A549 (cell line): ENCODE data around the gene PTPRG. TPM values are rescaled to one million over a fixed set of nuclear protein-coding genes. Genes with fewer than 3 reads are reported as not detected.

Experiments used
- ATAC-seq, 2 experiments: fragments of 200-7000 bp in 1 of 2; fragments of >200 bp in 1 of 2; cut with Nextera tagmentation in 1 of 2; cut with Tn5 transposase in 1 of 2; 3 replicates each; pipeline versions ENCODE4 v1.8.0 to v1.9.1; 2018 to 2020; ENCODE audit warnings: mild to moderate bottlenecking in 1 of 2, moderate library complexity in 1 of 2
- CTCF ChIA-PET: fragments of 300-600 bp; sonication (Branson Sonifier 250); formaldehyde crosslinking; extraction: SDS; loops from one replicate; lab custom pipeline; 2021; ENCODE audit warnings: antibody characterized with exemption, inconsistent platforms; lab: Yijun Ruan, JAX
- POLR2A ChIA-PET: fragments of 350-600 bp; formaldehyde crosslinking; extraction: SDS; loops from one replicate; lab custom pipeline; 2021; ENCODE audit warnings: antibody characterized with exemption, inconsistent platforms; lab: Yijun Ruan, JAX
- DNase-seq, 2 experiments: peaks; one replicate each; pipeline versions ENCODE4 v3.0.0 to v3.0.0-alpha.2; 2011 to 2016; ENCODE audit warnings: low read depth in 1 of 2, low spot score in 1 of 2
- FAIRE-seq: peaks from 2 replicates; lab custom pipeline; 2011; peaks lifted over from hg19 to GRCh38; lab: Jason Lieb, UNC
- H3K27ac ChIP-seq, 2 experiments: fragments of >200 bp; sonication (Bioruptor Twin); formaldehyde crosslinking; 3 replicates each; pipeline ENCODE4 v1.5.1; 2016 to 2017
- H3K4me1 ChIP-seq: fragments of >200 bp; sonication (Bioruptor Twin); formaldehyde crosslinking; 3 replicates; pipeline ENCODE4 v1.6.1; 2016
- H3K4me2 ChIP-seq: fragments of >200 bp; sonication (Bioruptor Twin); formaldehyde crosslinking; 3 replicates; pipeline ENCODE4 v1.6.1; 2016
- H3K4me3 ChIP-seq: fragments of >200 bp; sonication (Bioruptor Twin); formaldehyde crosslinking; 3 replicates; pipeline ENCODE4 v1.5.1; 2016
- H3K9me3 ChIP-seq: fragments of >200 bp; sonication (Bioruptor Twin); formaldehyde crosslinking; 3 replicates; pipeline ENCODE4 v1.6.1; 2016
- CBX8 ChIP-seq: fragments of 200-600 bp; sonication (generic); IDR thresholded peaks from 2 replicates; pipeline ENCODE4 v1.6.1; 2016
- CEBPB ChIP-seq, 2 experiments: fragments of >200 bp in 1 of 2; sonication (Bioruptor Twin) in 1 of 2; formaldehyde crosslinking in 1 of 2; IDR thresholded peaks; 2 replicates each; pipeline ENCODE4 v1.6.1; 2012 to 2016
- CHD4 ChIP-seq: fragments of 200-600 bp; sonication (generic); IDR thresholded peaks from 2 replicates; pipeline ENCODE4 v1.6.1; 2016; ENCODE audit warnings: antibody characterized with exemption, mild to moderate bottlenecking, borderline replicate concordance
- EHF ChIP-seq: fragments of 250-450 bp; sonication (Bioruptor Pico); IDR thresholded peaks from 2 replicates; pipeline ENCODE4 v1.5.0; 2020; ENCODE audit warnings: mild to moderate bottlenecking
- EP300 ChIP-seq, 2 experiments: fragments of >200 bp; sonication (Bioruptor Twin); formaldehyde crosslinking; IDR thresholded peaks; 2 replicates in 1 of 2; 3 replicates in 1 of 2; pipeline ENCODE4 v1.6.1; 2016 to 2017
- ESRRA ChIP-seq: fragments of 150-350 bp; IDR thresholded peaks from 2 replicates; pipeline ENCODE4 v1.6.1; 2014; ENCODE audit warnings: mild to moderate bottlenecking, low read length, borderline replicate concordance
- FOSL2 ChIP-seq, 2 experiments: fragments of 450-650 bp in 1 of 2; fragments of >200 bp in 1 of 2; sonication (Bioruptor Twin) in 1 of 2; formaldehyde crosslinking; IDR thresholded peaks; 2 replicates each; pipeline versions ENCODE4 v1.5.0 to v1.6.1; 2016 to 2020; ENCODE audit warnings: mild to moderate bottlenecking in 1 of 2, moderate library complexity in 1 of 2
- FOXS1 ChIP-seq: fragments of 250-450 bp; sonication (Bioruptor Pico); IDR thresholded peaks from 2 replicates; pipeline ENCODE4 v1.5.0; 2020; ENCODE audit warnings: mild to moderate bottlenecking, moderate library complexity
- HDAC2 ChIP-seq: fragments of 200-600 bp; sonication (generic); IDR thresholded peaks from 2 replicates; pipeline ENCODE4 v1.6.1; 2016
- HOXA7 ChIP-seq: fragments of 250-450 bp; sonication (Bioruptor Pico); IDR thresholded peaks from 2 replicates; pipeline ENCODE4 v1.5.0; 2020; ENCODE audit warnings: mild to moderate bottlenecking, moderate library complexity
- HOXB5 ChIP-seq: fragments of 250-450 bp; sonication (Bioruptor Pico); IDR thresholded peaks from 2 replicates; pipeline ENCODE4 v1.5.0; 2020; ENCODE audit warnings: mild to moderate bottlenecking, moderate library complexity
- JUNB ChIP-seq: fragments of >200 bp; sonication (Bioruptor Twin); formaldehyde crosslinking; IDR thresholded peaks from 2 replicates; pipeline ENCODE4 v1.6.1; 2016
- KDM5A ChIP-seq: fragments of 200-600 bp; sonication (generic); IDR thresholded peaks from 2 replicates; pipeline ENCODE4 v1.6.1; 2016; ENCODE audit warnings: antibody characterized with exemption, mild to moderate bottlenecking
- MAFK ChIP-seq: fragments of 450-650 bp; IDR thresholded peaks from 2 replicates; pipeline ENCODE4 v1.6.1; 2014; ENCODE audit not compliant: partially characterized antibody
- MAZ ChIP-seq: fragments of 150-350 bp; IDR thresholded peaks from 2 replicates; pipeline ENCODE4 v1.6.1; 2014; ENCODE audit warnings: antibody characterized with exemption, low read depth, low read length, borderline replicate concordance
- MYC ChIP-seq: IDR thresholded peaks from 2 replicates; pipeline ENCODE4 v1.6.1; 2012; ENCODE audit warnings: mild to moderate bottlenecking, inconsistent platforms, low read length, improper control_type of control experiment, borderline replicate concordance
- PHF8 ChIP-seq: fragments of 200-600 bp; sonication (generic); IDR thresholded peaks from 2 replicates; pipeline ENCODE4 v1.6.1; 2016; ENCODE audit warnings: low read depth, mild to moderate bottlenecking, antibody characterized with exemption, moderate library complexity, borderline replicate concordance
- POLR2AphosphoS2 ChIP-seq: conservative IDR thresholded peaks from 2 replicates; pipeline ENCODE4 v1.6.1; 2012; ENCODE audit warnings: low read length, improper control_type of control experiment, inconsistent platforms
- RAD21 ChIP-seq, 2 experiments: fragments of >200 bp in 1 of 2; sonication (Bioruptor Twin) in 1 of 2; formaldehyde crosslinking in 1 of 2; IDR thresholded peaks in 1 of 2; conservative IDR thresholded peaks in 1 of 2; 2 replicates in 1 of 2; 3 replicates in 1 of 2; pipeline ENCODE4 v1.6.1; 2012 to 2018; ENCODE audit warnings: inconsistent platforms in 1 of 2
- RARB ChIP-seq: fragments of 250-450 bp; sonication (Bioruptor Pico); IDR thresholded peaks from 2 replicates; pipeline ENCODE4 v1.8.0; 2021; ENCODE audit warnings: mild to moderate bottlenecking, moderate library complexity
- ZC3H11A ChIP-seq: fragments of 450-650 bp; IDR thresholded peaks from 2 replicates; pipeline ENCODE4 v1.6.1; 2014; ENCODE audit warnings: antibody characterized with exemption, mild to moderate bottlenecking
- ZFP36 ChIP-seq: fragments of 450-650 bp; IDR thresholded peaks from 2 replicates; pipeline ENCODE4 v1.6.1; 2014; ENCODE audit warnings: borderline replicate concordance; ENCODE audit not compliant: partially characterized antibody
- ZNF302 ChIP-seq: fragments of 250-450 bp; sonication (Bioruptor Pico); IDR thresholded peaks from 2 replicates; pipeline ENCODE4 v1.9.0; 2021; ENCODE audit warnings: inconsistent platforms, mild to moderate bottlenecking, moderate library complexity
- ZSCAN20 ChIP-seq: fragments of 250-450 bp; sonication (Bioruptor Pico); IDR thresholded peaks from 2 replicates; pipeline ENCODE4 v1.8.0; 2022; ENCODE audit warnings: mild to moderate bottlenecking, moderate library complexity
- WGBS: methylation state at CpG from one replicate; pipeline ENCODE4 v1.1.6; 2017; ENCODE audit errors: missing lambda C conversion rate; 5-methylcytosine and 5-hydroxymethylcytosine counted together
- polyA plus RNA-seq, 4 experiments: library from polyadenylated mRNA; depleted of rRNA in 3 of 4; stranded (reverse); fragments of >200 nt; fragmentation: RNase III in 1 of 4; extraction: RNeasy Plus Mini Kit Qiagen cat#74134 plus additional on column Dnase treatment in 1 of 4; gene quantifications; 2 replicates in 3 of 4; 3 replicates in 1 of 4; pipeline ENCODE4 v1.2.3, GENCODE V29; 2011 to 2017
- TF ChIP-seq, protein P1 (sequence below): fragments of >200 bp; sonication (Bioruptor Twin); formaldehyde crosslinking; IDR thresholded peaks from 2 replicates; pipeline ENCODE4 v1.6.1; 2016
- TF ChIP-seq, protein P2 (sequence below): fragments of 200-600 bp; sonication (generic); IDR thresholded peaks from 2 replicates; pipeline ENCODE4 v1.6.1; 2016; ENCODE audit warnings: antibody characterized with exemption, mild to moderate bottlenecking, moderate library complexity

The PTPRG gene
- polyA plus RNA-seq, 2 of the 4 experiments (the other 2 are of a cell fraction), result 4.5 to 4.8 TPM

DNA sequence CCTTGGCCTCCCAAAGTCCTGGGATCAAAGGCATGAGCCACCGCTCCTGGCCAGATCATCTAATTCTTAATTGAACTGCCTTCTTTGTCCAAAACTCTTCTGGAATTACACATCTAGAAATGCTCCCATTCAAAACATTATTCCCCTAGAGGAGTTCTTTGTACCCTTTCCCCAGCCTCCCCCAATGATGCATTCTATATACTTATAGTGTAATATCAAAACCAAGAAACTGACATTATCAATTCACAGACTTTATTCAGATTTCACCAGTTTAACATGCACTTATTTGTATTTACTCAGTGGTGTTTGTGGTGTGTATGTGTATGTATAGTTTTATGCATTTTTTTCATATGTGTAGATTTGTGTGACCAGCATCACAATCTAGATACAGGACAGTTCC is 85.0 kb downstream of the PTPRG start:
- ChIA-PET POLR2A (no interaction called here), CTCF (no interaction called here)
- ATAC-seq, result no peak

DNA sequence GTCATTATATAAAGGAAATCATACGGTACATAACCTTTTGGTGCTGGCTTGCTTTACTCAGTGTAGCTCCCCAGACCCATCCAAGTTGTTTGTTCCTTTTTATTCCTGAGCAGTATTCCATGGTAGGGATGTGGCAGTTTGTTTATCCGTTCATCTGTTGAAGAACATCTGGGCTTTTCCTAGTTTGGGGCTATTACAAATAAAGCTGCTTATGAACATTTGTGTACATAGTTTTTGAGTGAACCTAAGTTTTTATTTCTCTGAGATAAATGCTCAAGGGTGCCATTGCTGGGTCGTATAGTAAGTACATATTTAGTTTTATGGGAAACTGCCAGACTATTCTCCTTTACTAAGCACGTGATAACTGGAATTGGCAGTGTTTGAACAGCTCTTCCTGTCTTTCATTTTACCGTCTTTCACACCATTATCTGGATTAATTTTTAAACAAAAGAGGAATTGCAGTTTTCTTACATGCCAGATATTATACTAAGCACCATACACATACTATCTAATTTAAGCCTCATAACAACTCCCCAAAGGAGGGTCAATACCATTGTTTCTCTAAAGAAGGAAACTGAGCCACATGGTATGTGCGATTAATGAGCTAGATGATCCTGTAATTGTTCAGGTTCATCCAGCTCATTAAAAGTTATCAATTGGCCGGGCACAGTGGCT is 85.6 kb downstream of the PTPRG start:
- Histone ChIP-seq H3K4me3 (no peak overlapping the region), H3K4me2 (no peak overlapping the region), H3K4me1 (no peaks in the 10 kb centered on the region), H3K27ac (no peak overlapping the region), H3K9me3 (peaks cover 9% of the 10 kb centered on the region; the same call in 2 of the 3 replicates)
- TF ChIP-seq FOSL2 (IDR thresholded peaks at IDR 0.05) (no peak), FOSL2 (CRISPR knock-in tag; IDR thresholded peaks at IDR 0.05) (no peak), ESRRA (no peak), CHD4 (no peak), HOXB5 (CRISPR knock-in tag) (no peak), PHF8 (no peak), MAZ (no peak), MAFK (no peak), ZFP36 (no peak), EHF (CRISPR knock-in tag) (no peak), HOXA7 (CRISPR knock-in tag) (no peak), MYC (no peak), CBX8 (no peak), JUNB (no peak), HDAC2 (no peak), RAD21 (conservative IDR thresholded peaks at IDR 0.05 in 1 of 2, IDR thresholded peaks at IDR 0.05 in 1 of 2) (no peak), RARB (CRISPR knock-in tag) (no peak), POLR2AphosphoS2 (no peak), CEBPB (IDR thresholded peaks at IDR 0.05) (no peak)
- TF ChIP-seq, protein P1, sequence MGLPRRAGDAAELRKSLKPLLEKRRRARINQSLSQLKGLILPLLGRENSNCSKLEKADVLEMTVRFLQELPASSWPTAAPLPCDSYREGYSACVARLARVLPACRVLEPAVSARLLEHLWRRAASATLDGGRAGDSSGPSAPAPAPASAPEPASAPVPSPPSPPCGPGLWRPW, result no peak
- TF ChIP-seq, protein P2, sequence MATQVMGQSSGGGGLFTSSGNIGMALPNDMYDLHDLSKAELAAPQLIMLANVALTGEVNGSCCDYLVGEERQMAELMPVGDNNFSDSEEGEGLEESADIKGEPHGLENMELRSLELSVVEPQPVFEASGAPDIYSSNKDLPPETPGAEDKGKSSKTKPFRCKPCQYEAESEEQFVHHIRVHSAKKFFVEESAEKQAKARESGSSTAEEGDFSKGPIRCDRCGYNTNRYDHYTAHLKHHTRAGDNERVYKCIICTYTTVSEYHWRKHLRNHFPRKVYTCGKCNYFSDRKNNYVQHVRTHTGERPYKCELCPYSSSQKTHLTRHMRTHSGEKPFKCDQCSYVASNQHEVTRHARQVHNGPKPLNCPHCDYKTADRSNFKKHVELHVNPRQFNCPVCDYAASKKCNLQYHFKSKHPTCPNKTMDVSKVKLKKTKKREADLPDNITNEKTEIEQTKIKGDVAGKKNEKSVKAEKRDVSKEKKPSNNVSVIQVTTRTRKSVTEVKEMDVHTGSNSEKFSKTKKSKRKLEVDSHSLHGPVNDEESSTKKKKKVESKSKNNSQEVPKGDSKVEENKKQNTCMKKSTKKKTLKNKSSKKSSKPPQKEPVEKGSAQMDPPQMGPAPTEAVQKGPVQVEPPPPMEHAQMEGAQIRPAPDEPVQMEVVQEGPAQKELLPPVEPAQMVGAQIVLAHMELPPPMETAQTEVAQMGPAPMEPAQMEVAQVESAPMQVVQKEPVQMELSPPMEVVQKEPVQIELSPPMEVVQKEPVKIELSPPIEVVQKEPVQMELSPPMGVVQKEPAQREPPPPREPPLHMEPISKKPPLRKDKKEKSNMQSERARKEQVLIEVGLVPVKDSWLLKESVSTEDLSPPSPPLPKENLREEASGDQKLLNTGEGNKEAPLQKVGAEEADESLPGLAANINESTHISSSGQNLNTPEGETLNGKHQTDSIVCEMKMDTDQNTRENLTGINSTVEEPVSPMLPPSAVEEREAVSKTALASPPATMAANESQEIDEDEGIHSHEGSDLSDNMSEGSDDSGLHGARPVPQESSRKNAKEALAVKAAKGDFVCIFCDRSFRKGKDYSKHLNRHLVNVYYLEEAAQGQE, result no peak
- ATAC-seq, result no peak
- ChIA-PET CTCF (no interaction called here), POLR2A (no interaction called here)
- FAIRE-seq, result no peak
- DNase-seq, result no peak
- WGBS, result 45% methylated on average over 7 of the region's 7 CpGs

More for the DNA sequence above, 85.0 kb downstream of the PTPRG start:
- TF ChIP-seq KDM5A, result no peak
- no peak for TF ChIP-seq POLR2AphosphoS2
- no peak for TF ChIP-seq ZSCAN20 (CRISPR knock-in tag)
- TF ChIP-seq ZNF302 (CRISPR knock-in tag), result no peak
- no peak for TF ChIP-seq MAZ
- TF ChIP-seq HOXB5 (CRISPR knock-in tag), result no peak
- TF ChIP-seq ZC3H11A, result no peak
- TF ChIP-seq FOXS1 (CRISPR knock-in tag), result no peak
- no peak for TF ChIP-seq HDAC2
- TF ChIP-seq ESRRA, result no peak
- TF ChIP-seq EP300 (IDR thresholded peaks at IDR 0.05), result no peak
- Histone ChIP-seq H3K4me2 (no peak overlapping the region), H3K4me3 (no peak overlapping the region), H3K27ac (no peak overlapping the region), H3K9me3 (peaks cover 9% of the 10 kb centered on the region; the same call in 2 of the 3 replicates), H3K4me1 (no peaks in the 10 kb centered on the region)
- DNase-seq (no peak), FAIRE-seq (no peak)
- WGBS, result 39% methylated on average over 1 of the region's 1 CpG
